Muscle layer of duodenum (tissue), 2 donors: ENCODE data around the gene CDK5RAP2.

Source experiments
- H3K27ac ChIP-seq: one replicate; pipeline ENCODE4 v1.7.0; 2013; ENCODE audit warnings: mild to moderate bottlenecking, low read length
- H3K27me3 ChIP-seq: one replicate; pipeline ENCODE4 v1.7.0; 2013; ENCODE audit warnings: low read depth, mild to moderate bottlenecking, control low read depth, low read length
- H3K36me3 ChIP-seq, 2 donors: one replicate each; pipeline ENCODE4 v1.7.0; 2013; ENCODE audit warnings: low read length in 2 of 2, control low read depth in 1 of 2, mild to moderate bottlenecking in 1 of 2; ENCODE audit not compliant: insufficient read depth in 2 of 2, control insufficient read depth in 1 of 2
- H3K4me1 ChIP-seq, 2 donors: one replicate each; pipeline ENCODE4 v1.7.0; 2013; ENCODE audit warnings: low read length in 2 of 2, mild to moderate bottlenecking in 2 of 2, control low read depth in 1 of 2, moderate library complexity in 1 of 2; ENCODE audit not compliant: insufficient read depth in 2 of 2, control insufficient read depth in 1 of 2
- H3K4me3 ChIP-seq, 2 donors: one replicate each; pipeline ENCODE4 v1.7.0; 2013; ENCODE audit warnings: low read length in 2 of 2, low read depth in 1 of 2, mild to moderate bottlenecking in 1 of 2
- H3K9me3 ChIP-seq, 2 donors: one replicate each; pipeline ENCODE4 v1.7.0; 2013; ENCODE audit warnings: low read length in 2 of 2, control low read depth in 1 of 2, mild to moderate bottlenecking in 1 of 2; ENCODE audit not compliant: control insufficient read depth in 1 of 2
- donor health status: healthy.

The CDK5RAP2 gene

DNA sequence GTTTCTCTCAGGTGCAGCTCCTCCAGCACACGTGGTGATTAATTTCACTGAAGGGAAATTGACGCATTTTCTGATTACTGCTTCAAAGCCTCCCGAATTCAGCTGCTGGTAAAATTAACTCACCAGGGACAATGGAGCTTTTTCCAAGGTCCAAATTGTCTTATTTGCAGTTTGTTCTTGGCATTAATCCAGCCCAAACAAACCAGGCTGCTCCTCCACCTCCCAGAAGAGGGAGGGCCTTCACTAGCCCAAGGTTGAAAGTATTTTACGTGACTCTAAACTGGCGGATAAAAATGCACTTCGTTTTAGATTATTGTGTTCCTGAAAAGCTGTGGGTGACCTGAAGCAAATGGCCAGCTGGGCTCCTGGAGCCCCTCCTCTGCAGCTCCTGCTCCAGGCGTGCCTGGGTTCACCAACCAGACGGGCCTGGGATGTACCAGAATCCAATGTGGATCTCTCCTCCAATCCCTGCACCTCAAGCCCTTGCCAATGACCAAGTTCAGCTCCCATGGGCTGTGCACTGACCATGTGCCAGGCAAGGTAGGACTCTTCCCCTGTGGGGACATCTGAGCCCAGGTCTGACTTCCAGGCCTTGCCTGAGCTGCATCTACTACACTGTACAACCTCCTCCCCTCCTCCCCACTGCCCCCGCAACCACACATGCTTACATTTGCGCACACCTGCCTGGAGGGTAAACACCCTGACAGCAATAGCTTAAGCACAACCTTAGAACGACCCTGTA, 193.4 kb downstream of the CDK5RAP2 start:
- Histone ChIP-seq H3K4me3 (no peak overlapping the region), H3K27me3 (no peaks in the 10 kb centered on the region), H3K36me3 (peaks cover 21 to 37% of the 10 kb centered on the region in 2 donors), H3K9me3 (no peaks in the 10 kb centered on the region), H3K4me1 (peaks cover 0 to 6% of the 10 kb centered on the region in 2 donors), H3K27ac (no peak overlapping the region)

DNA sequence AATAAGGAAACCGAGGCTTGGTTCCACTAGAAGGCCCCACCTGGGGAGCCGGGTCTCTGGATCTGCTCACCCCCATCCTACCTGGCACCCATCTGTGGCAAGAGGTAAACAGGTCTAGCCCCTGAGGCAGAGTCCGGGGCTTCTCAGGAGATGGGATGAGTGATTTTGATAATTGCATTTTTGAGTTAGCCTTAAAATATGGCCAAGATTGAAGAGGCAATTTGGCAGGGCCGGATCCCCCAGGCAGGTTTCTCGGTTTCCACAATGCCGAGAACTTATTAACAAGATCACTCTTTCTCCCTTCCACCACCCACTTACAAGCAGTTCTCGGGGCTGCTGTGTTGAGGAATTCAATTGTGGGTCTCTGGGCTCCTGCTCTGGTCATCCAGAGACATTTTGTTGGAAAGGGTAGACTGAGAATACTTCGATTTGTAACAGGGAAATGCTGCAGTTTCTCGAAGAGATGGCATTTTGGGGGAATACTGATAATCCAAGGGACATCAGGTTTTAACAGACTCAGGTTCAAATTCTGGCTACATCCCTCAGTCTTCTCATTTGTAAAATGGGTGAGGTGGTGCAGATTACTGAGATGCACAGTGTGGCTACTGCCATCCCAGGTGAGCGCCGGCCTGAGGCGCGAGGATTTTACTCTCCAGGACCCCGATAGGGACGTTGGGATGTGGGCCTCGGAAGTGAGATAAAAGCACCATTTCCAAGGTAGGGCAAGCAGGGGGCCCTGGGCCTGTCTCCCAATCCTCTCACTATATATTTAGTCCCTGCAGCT, 194.2 kb downstream of the CDK5RAP2 start:
- H3K4me1 ChIP-seq: peaks cover 0 to 6% of the 10 kb centered on the region in 2 donors
- H3K27me3 ChIP-seq: no peaks in the 10 kb centered on the region
- peaks cover 15 to 30% of the 10 kb centered on the region in 2 donors for H3K36me3 ChIP-seq
- H3K27ac ChIP-seq: no peak overlapping the region
- H3K4me3 ChIP-seq: no peak overlapping the region
- H3K9me3 ChIP-seq: no peaks in the 10 kb centered on the region

DNA sequence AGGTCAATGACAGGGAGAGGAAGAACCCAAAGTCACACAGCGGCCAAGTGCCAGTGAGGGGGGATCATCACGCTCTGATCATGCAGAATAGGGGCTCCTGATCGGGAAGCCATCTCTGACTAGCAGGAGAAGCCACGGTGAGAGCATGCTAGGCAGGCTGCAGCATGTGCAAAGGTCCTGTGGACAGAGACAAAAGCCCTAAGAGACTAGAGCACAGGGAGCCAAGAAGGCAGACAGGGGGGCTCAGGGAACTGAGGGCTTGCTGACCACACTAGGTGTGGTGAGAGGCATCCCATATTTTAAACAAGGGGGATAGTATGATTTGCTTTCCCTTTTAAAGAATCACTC, 195.1 kb downstream of the CDK5RAP2 start:
- Histone ChIP-seq H3K27ac (no peak overlapping the region), H3K9me3 (peaks cover 0 to 2% of the 10 kb centered on the region in 2 donors), H3K4me3 (no peak overlapping the region), H3K27me3 (no peaks in the 10 kb centered on the region), H3K36me3 (peaks cover 7 to 21% of the 10 kb centered on the region in 2 donors), H3K4me1 (peaks cover 0 to 6% of the 10 kb centered on the region in 2 donors)

DNA sequence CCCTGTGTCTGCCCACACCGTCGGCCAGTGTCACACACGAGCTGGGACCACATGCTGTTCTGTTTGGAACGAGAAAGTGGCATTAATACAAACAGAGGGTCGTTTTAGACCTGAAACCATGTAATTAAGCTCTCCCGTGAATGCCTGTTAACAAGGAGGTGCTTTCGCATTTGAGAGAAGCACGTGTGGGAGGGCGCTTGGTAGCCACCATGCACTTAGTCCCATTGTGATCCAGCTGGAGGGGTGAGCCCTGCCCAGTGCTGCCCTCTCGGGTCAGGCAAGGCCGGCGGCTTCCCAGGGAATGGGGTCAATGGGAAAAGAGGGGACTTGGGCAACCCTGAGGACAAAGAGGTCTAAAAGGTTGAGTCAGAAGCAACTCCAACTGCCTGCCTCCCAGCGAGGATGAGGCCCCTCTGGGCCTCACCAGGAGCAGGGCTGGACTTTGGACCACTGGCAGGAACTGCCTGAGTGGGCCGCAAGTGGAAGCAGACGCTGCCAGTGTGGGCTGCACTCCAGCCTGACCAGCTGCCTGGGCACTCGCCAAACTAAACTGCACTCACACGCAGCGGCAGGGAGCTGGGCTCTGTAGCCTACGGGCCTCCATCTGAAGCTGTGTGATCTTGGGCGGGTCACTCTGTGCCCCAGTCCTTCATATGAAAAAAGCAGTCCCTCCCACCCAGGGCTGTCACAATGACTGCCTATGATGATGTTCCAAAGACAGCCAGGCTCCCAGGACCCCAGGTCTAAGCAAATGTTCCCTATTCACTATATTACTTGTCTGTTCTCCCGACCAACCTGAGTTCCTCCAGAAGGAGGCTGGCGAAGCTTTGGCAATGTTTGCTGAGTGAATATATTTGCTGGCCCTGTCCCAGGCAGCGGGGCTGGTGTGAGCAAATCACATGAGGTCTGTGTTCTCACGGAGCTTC, 195.7 kb downstream of the CDK5RAP2 start:
- Histone ChIP-seq H3K27me3 (no peaks in the 10 kb centered on the region), H3K9me3 (peaks cover 0 to 8% of the 10 kb centered on the region in 2 donors), H3K27ac (no peak overlapping the region), H3K4me1 (peaks cover 0 to 6% of the 10 kb centered on the region in 2 donors), H3K36me3 (peaks cover 6 to 16% of the 10 kb centered on the region in 2 donors), H3K4me3 (no peak overlapping the region)

DNA sequence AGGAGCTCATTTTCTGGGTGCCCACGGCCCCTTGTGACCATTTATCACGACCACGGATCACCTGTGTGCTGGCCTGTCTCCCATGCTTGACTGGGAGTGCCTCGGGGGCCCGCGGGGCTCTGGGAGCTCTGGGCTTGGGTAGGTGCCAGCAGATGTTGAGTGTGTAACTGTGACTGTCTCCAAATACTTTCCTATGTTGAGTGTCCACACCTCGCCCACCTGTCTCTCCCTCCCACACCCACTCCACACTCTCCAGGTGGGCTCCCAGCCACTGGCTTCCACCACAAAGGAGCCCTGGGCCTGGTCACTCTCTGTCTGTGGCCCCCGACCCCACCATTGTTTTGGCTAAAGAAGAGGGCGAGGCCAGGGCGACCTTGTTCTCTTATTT, 196.4 kb downstream of the CDK5RAP2 start:
- no peaks in the 10 kb centered on the region for H3K27me3 ChIP-seq
- H3K36me3 ChIP-seq: peaks cover 0 to 9% of the 10 kb centered on the region in 2 donors
- H3K4me3 ChIP-seq: no peak overlapping the region
- no peak overlapping the region for H3K27ac ChIP-seq
- peaks cover 0 to 6% of the 10 kb centered on the region in 2 donors for H3K4me1 ChIP-seq
- H3K9me3 ChIP-seq: peaks cover 0 to 15% of the 10 kb centered on the region in 2 donors

DNA sequence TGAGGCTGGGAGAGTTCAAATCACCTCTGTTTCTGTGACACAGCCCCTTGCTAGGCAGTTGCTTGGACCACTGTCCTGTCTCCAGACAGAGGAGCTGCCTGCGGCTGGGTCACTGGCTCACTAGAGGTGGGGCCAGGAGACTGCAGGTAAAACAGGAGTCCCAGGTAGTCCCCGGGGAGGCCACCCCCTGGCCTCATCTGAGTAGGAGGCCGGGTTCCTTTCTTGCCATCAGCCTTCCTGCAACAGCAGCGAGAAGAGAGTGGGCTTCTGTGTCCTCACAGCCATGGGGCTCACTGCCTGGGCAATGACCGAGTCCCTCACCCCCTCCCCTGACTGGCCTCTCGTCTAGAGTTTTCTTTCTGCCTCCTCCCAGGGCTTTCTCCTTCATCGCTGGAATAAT, 197.5 kb downstream of the CDK5RAP2 start:
- Histone ChIP-seq H3K27ac (no peak overlapping the region), H3K4me3 (no peak overlapping the region), H3K36me3 (no peaks in the 10 kb centered on the region), H3K27me3 (no peaks in the 10 kb centered on the region), H3K9me3 (peaks cover 0 to 15% of the 10 kb centered on the region in 2 donors), H3K4me1 (peaks cover 0 to 6% of the 10 kb centered on the region in 2 donors)

DNA sequence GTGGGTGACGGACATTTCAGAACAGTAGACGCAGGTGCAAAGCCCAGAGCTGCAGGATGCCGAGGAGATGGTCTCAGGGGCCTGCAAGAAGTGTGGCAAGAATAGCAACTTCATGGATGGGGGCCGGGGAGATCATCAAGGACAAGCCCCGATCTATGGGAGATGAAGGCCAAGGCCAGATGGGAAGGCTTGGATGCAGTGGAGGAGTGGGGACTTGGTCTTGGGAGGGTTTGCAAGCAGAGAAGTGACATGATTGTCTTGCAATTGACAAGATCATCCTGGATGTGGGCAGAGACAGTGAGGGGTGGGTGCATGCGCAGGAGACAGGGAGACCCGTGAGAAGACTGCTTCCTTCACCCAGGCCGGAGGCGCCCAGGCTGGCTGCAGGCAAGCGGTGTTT, 198.1 kb downstream of the CDK5RAP2 start:
- H3K9me3 ChIP-seq: peaks cover 0 to 15% of the 10 kb centered on the region in 2 donors
- no peak overlapping the region for H3K27ac ChIP-seq
- H3K27me3 ChIP-seq: no peaks in the 10 kb centered on the region
- no peak overlapping the region for H3K4me3 ChIP-seq
- H3K4me1 ChIP-seq: peaks cover 0 to 6% of the 10 kb centered on the region in 2 donors
- no peaks in the 10 kb centered on the region for H3K36me3 ChIP-seq

DNA sequence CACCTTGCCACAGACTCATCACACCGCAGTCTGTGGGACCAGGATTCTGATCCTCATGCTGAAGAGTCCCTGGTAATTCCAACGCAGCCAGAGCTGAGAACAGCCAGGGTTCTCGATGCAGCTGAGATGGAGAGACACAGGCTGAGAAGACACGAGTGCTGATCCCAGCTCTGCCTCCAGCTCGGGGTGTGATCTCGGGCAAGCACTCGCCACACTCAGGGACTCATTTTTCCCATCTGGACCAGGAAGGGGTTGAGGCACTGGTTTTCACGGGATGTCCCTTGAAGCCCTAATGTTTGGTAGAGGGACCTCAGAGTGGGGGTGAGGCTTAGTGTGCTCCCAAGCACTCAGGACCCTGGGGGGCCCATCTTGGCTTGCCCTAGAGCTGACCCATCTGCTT, 200.4 kb downstream of the CDK5RAP2 start:
- H3K27ac ChIP-seq: no peak overlapping the region
- H3K36me3 ChIP-seq: no peaks in the 10 kb centered on the region
- no peak overlapping the region for H3K4me3 ChIP-seq
- H3K9me3 ChIP-seq: peaks cover 0 to 15% of the 10 kb centered on the region in 2 donors
- H3K4me1 ChIP-seq: no peaks in the 10 kb centered on the region
- H3K27me3 ChIP-seq: no peaks in the 10 kb centered on the region

DNA sequence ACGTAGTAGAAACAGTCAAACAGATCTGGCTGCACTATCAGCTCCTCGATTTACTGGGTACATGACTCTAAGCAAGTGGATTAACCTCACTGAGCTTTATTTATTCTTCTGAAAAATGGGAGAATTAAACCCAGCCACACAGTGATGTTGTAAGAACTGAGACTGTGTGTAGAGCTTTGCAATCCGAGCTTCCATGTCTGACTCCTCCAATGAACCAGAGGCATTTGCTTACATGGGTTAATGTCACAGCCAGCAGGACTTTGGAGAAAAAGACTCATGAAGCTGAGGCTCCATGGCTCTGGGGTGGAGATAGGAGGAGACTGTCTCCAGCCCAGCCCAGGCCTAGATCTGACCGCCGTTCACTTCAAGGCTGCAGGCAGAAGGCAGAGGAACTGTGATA, 201.3 kb downstream of the CDK5RAP2 start:
- no peak overlapping the region for H3K4me3 ChIP-seq
- no peaks in the 10 kb centered on the region for H3K4me1 ChIP-seq
- H3K36me3 ChIP-seq: no peaks in the 10 kb centered on the region
- peaks cover 0 to 15% of the 10 kb centered on the region in 2 donors for H3K9me3 ChIP-seq
- H3K27me3 ChIP-seq: no peaks in the 10 kb centered on the region
- no peak overlapping the region for H3K27ac ChIP-seq

DNA sequence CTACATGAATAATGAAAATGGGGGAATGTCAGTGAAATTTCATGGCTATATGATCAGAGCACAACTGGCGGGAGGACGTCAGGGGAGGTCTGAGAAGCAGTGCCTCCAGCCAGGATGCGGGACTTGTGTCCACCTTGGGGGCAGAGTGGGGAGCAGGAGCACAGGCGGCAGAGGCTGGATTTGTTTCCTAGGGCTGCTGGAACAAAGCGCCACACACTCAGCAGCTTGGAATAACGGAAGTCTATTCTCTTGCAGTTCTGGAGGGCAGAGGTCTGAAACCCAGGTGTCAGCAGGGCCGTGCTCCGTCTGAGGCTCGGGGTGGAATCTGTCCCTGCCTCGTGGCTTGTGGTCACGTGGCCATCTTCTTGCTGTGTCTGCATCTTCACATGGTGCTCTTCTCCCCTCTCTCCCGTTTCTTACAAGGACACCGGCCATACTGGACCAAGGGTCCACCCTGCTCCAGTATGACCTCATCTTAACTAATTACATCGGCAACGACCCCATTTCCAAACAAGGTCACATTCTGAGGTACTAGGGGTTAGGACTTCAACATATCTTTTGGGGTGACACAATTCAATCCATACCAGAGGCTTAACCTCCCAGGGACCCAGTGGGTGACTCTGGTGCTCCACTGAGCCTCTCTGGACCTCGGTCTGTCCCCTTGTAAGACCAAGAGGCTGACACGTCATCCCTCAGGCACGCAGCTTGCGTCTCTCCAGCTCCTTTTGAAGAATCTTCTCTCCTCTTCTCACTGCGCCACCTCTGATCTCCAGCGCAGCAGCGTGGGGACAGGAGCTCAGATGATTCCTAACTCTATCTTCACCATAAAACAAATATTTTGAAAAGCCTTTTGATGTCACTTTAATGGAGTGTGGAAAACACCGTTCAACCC, 202.5 kb downstream of the CDK5RAP2 start:
- Histone ChIP-seq H3K4me3 (no peak overlapping the region), H3K27me3 (no peaks in the 10 kb centered on the region), H3K36me3 (no peaks in the 10 kb centered on the region), H3K4me1 (no peaks in the 10 kb centered on the region), H3K27ac (no peak overlapping the region), H3K9me3 (peaks cover 0 to 15% of the 10 kb centered on the region in 2 donors)
